HG02642 (cell line): ENCODE data around the gene CEACAM16.

Experiments
- ATAC-seq: cut with Tn5 transposase; IDR thresholded peaks from one replicate; pipeline ENCODE4 v1.9.1; 2021; ENCODE audit warnings: mild to moderate bottlenecking; ENCODE audit not compliant: unreplicated experiment, poor library complexity

CEACAM16 gene

DNA sequence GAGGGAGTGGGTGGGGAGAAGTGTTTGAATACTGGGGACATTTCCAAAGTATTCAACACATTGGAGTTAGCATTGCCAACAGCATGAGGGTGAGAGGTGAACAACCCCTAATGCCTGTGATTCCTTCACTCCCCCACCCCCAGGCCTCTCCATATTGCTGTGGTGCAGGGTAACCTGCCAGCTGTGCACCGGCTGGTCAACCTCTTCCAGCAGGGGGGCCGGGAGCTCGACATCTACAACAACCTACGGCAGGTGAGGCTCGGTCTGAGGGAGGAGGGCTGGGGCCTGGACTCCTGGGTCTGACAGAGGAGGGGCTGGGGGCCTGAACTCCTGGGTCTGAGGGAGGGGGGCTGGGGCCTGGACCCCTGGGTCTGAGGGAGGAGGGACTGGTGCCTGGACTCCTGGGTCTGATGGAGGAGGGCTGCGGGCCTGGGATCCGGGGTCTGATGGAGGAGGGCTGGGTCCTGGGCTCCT lies 57.2 kb downstream of the CEACAM16 start:
- no peak for ATAC-seq

DNA sequence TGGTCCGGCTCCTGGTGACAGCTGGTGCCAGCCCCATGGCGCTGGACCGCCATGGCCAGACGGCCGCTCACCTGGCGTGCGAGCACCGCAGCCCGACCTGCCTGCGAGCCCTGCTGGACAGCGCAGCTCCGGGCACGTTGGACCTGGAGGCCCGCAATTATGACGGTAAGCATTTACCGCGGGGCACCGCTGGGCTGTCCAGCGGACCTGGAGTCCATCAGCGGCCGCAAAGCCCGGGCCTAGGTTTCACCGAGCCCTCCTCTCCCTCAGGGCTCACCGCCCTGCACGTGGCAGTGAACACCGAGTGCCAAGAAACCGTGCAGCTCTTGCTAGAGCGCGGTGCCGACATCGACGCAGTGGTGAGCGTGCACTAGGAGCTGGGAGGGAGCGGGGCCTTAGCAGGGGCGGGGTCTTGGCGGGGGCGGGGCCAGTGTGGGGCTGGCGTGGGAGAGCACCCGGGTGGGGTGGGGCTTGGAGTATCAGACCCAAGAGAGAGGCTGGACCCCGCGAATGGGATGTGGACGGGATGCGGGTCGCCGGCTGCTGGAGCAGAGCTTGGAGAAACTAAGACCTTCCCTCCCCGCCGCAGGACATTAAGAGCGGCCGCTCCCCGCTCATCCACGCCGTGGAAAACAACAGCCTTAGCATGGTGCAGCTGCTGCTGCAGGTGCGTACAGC lies 58.2 kb downstream of the CEACAM16 start:
- no peak for ATAC-seq

- no peak for ATAC-seq
Measured at GRCh38 chr19:44757735-44758505, 59.0 kb downstream of the CEACAM16 start.

GRCh38 chr19:44758596-44758995 lies 59.6 kb downstream of the CEACAM16 start:
- ATAC-seq: no peak

GRCh38 chr19:44759083-44759804 lies 60.3 kb downstream of the CEACAM16 start:
- no peak for ATAC-seq
